AG09319 (cell line): ENCODE results near the gene CNTNAP2.
"Not testable (repeated sequence)": the region's sequence is repeated elsewhere in the genome, so short reads cannot be mapped to it uniquely, and the experiment has no call there.

Experiments
- DNase-seq: peaks from one replicate; pipeline ENCODE4 v3.0.0-alpha.2; 2010; ENCODE audit warnings: low read depth; ENCODE audit errors: extremely low read depth
- CTCF ChIP-seq: IDR thresholded peaks from 2 replicates; pipeline ENCODE4 v1.5.1; 2011; ENCODE audit warnings: low read depth, mild to moderate bottlenecking, inconsistent platforms, low read length, moderate library complexity

The CNTNAP2 gene

GRCh38 chr7:148458263-148458662, 2341.7 kb downstream of the CNTNAP2 start:
- no peak for TF ChIP-seq CTCF
- DNase-seq, result no peak

GRCh38 chr7:148461392-148462179, 2345.0 kb downstream of the CNTNAP2 start:
- DNase-seq, result no peak

GRCh38 chr7:148462774-148463173, 2346.2 kb downstream of the CNTNAP2 start:
- DNase-seq, result not testable (repeated sequence)

More at GRCh38 chr7:148461392-148462179, 2345.0 kb downstream of the CNTNAP2 start:
- no peak for TF ChIP-seq CTCF

- TF ChIP-seq CTCF, result no peak
- DNase-seq, result no peak
Observed at GRCh38 chr7:148463210-148463609, 2346.6 kb downstream of the CNTNAP2 start.

- TF ChIP-seq CTCF, result no peak
- no peak for DNase-seq
Observed at GRCh38 chr7:148464947-148465346, 2348.3 kb downstream of the CNTNAP2 start.

- DNase-seq, result not testable (repeated sequence)
Observed at GRCh38 chr7:148465441-148465840, 2348.8 kb downstream of the CNTNAP2 start.

- no peak for TF ChIP-seq CTCF
Observed at GRCh38 chr7:148466120-148466519, 2349.5 kb downstream of the CNTNAP2 start.

GRCh38 chr7:148468700-148469098, 2352.1 kb downstream of the CNTNAP2 start:
- TF ChIP-seq CTCF, result no peak
- DNase-seq, result no peak

More at GRCh38 chr7:148466120-148466519, 2349.5 kb downstream of the CNTNAP2 start:
- no peak for DNase-seq
